ENCODE results near the gene AFG3L2.

GRCh38 chr18:12376034-12376753 lies 833 bp downstream of the AFG3L2 start:
- TF ChIP-seq CTCF (IDR thresholded peaks at IDR 0.05), result no peak
- TF ChIP-seq EZH2 (IDR thresholded peaks at IDR 0.05), result no peak

Data from neural progenitor cell (in vitro differentiated cells).